OCI-LY7 (cell line): ENCODE measurements around the gene HS1BP3. TPM values are rescaled to one million over a fixed set of nuclear protein-coding genes. Genes with fewer than 3 reads are reported as not detected.

Experiments
- BruUV-seq: library from RNA; stranded (reverse); fragments of 400-500 nt; replicated peaks from 2 replicates; lab custom pipeline; 2021; lab: Mats Ljungman, UMichigan
- CTCF ChIA-PET: fragments of 300-600 bp; sonication (Branson Sonifier 250); formaldehyde crosslinking; loops from one replicate; lab custom pipeline; 2022; ENCODE audit warnings: antibody characterized with exemption; ENCODE audit not compliant: unreplicated experiment; lab: Charles Lee
- POLR2A ChIA-PET: fragments of 300-600 bp; sonication (Branson Sonifier 250); formaldehyde crosslinking; loops from one replicate; lab custom pipeline; 2022; ENCODE audit warnings: antibody characterized with exemption; lab: Charles Lee
- DNase-seq: peaks from one replicate; pipeline ENCODE4 v3.0.0-alpha.2; 2015; ENCODE audit warnings: low spot score
- H2AFZ ChIP-seq: fragments of 200-600 bp; sonication (generic), shearing (Covaris generic); 2 replicates; pipeline ENCODE4 v1.6.1; 2014; ENCODE audit warnings: mild to moderate bottlenecking, antibody characterized with exemption, low read length, moderate library complexity
- H3K27ac ChIP-seq: fragments of 200-600 bp; sonication (generic); 2 replicates; pipeline ENCODE4 v1.5.1; 2014; ENCODE audit warnings: mixed run types, low read depth, mild to moderate bottlenecking, moderate library complexity, low read length, inconsistent platforms; ENCODE audit not compliant: poor library complexity, severe bottlenecking
- H3K36me3 ChIP-seq: fragments of 200-600 bp; sonication (generic); 2 replicates; pipeline ENCODE4 v1.6.1; 2014; ENCODE audit warnings: mild to moderate bottlenecking, antibody characterized with exemption, low read length, moderate library complexity, mixed read lengths; ENCODE audit not compliant: insufficient read depth
- H3K4me1 ChIP-seq: fragments of 200-600 bp; sonication (generic); 2 replicates; pipeline ENCODE4 v1.5.1; 2014; ENCODE audit warnings: mild to moderate bottlenecking, low read length; ENCODE audit not compliant: insufficient read depth, poor library complexity, severe bottlenecking
- H3K4me2 ChIP-seq: fragments of 200-600 bp; sonication (generic); 2 replicates; pipeline ENCODE4 v1.6.1; 2014; ENCODE audit warnings: mild to moderate bottlenecking, low read length
- H3K4me3 ChIP-seq: fragments of 200-600 bp; sonication (generic); 2 replicates; pipeline ENCODE4 v1.5.1; 2014; ENCODE audit warnings: mild to moderate bottlenecking, low read depth, low read length; ENCODE audit not compliant: poor library complexity, severe bottlenecking
- H3K79me2 ChIP-seq: fragments of 200-600 bp; sonication (generic); 2 replicates; pipeline ENCODE4 v1.6.1; 2016; ENCODE audit warnings: low read depth, mild to moderate bottlenecking, low read length, moderate library complexity, mixed read lengths; ENCODE audit not compliant: insufficient read depth
- H3K9me2 ChIP-seq: fragments of 200-600 bp; sonication (generic); 2 replicates; pipeline ENCODE4 v1.6.1; 2016; ENCODE audit warnings: mild to moderate bottlenecking, low read length, mixed read lengths; ENCODE audit not compliant: insufficient read depth
- H3K9me3 ChIP-seq: fragments of 200-600 bp; sonication (generic); 2 replicates; pipeline ENCODE4 v1.6.1; 2014; ENCODE audit warnings: mild to moderate bottlenecking, mixed run types, low read length, mixed read lengths
- H4K20me1 ChIP-seq: fragments of 200-600 bp; sonication (generic); 2 replicates; pipeline ENCODE4 v1.6.1; 2014; ENCODE audit warnings: mild to moderate bottlenecking, antibody characterized with exemption, low read length, moderate library complexity, mixed read lengths; ENCODE audit not compliant: insufficient read depth
- EZH2phosphoT487 ChIP-seq: fragments of 200-600 bp; sonication (generic); IDR thresholded peaks from 2 replicates; pipeline ENCODE4 v1.6.1; 2018; ENCODE audit warnings: low read depth, borderline replicate concordance, mild to moderate bottlenecking, mixed run types, antibody characterized with exemption, low read length, moderate library complexity, mixed read lengths
- intact Hi-C: fragments of 100-400 bp; cut with micrococcal nuclease; formaldehyde crosslinking; loops from one replicate; pipeline ENCODE4 v1.10.0; 2022; ENCODE audit not compliant: unreplicated experiment
- total RNA-seq, 2 experiments: library from RNA; depleted of rRNA in 1 of 2; stranded (reverse); fragments of >200 nt in 1 of 2; shearing (Covaris generic) in 1 of 2; gene quantifications; 2 replicates each; pipeline ENCODE4 v1.2.3, GENCODE V29; 2014 to 2022
- TF ChIP-seq, protein P1 (sequence below): fragments of 200-600 bp; sonication (generic); conservative IDR thresholded peaks from 2 replicates; pipeline ENCODE4 v1.5.1; 2014; ENCODE audit warnings: mild to moderate bottlenecking, antibody characterized with exemption, low read length, moderate library complexity, mixed read lengths

HS1BP3 gene
- total RNA-seq, 2 experiments from 2014 or later: 10.6 to 15.2 TPM

- Histone ChIP-seq H3K36me3 (no peaks in the 10 kb centered on the region), H3K4me3 (no peak overlapping the region), H2AFZ (no peak overlapping the region), H3K9me2 (no peaks in the 10 kb centered on the region), H3K4me2 (no peak overlapping the region), H4K20me1 (no peaks in the 10 kb centered on the region), H3K9me3 (no peaks in the 10 kb centered on the region), H3K27ac (no peak overlapping the region), H3K4me1 (peaks cover 38% of the 10 kb centered on the region), H3K79me2 (no peaks in the 10 kb centered on the region)
- TF ChIP-seq, protein P1, sequence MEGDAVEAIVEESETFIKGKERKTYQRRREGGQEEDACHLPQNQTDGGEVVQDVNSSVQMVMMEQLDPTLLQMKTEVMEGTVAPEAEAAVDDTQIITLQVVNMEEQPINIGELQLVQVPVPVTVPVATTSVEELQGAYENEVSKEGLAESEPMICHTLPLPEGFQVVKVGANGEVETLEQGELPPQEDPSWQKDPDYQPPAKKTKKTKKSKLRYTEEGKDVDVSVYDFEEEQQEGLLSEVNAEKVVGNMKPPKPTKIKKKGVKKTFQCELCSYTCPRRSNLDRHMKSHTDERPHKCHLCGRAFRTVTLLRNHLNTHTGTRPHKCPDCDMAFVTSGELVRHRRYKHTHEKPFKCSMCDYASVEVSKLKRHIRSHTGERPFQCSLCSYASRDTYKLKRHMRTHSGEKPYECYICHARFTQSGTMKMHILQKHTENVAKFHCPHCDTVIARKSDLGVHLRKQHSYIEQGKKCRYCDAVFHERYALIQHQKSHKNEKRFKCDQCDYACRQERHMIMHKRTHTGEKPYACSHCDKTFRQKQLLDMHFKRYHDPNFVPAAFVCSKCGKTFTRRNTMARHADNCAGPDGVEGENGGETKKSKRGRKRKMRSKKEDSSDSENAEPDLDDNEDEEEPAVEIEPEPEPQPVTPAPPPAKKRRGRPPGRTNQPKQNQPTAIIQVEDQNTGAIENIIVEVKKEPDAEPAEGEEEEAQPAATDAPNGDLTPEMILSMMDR: no peak
- TF ChIP-seq EZH2phosphoT487: no peak
- ChIA-PET CTCF (interaction anchor here (1.4 to 3.4 kb wide), 2 partner anchors 13 kb away, joined by 7 to 21 read pairs; no protein-coding TSS in a partner anchor), POLR2A (interaction anchor here (0.7 to 4.6 kb wide), 5 partner anchors 14 to 596 kb away, joined by 3 to 30 read pairs (median 6); partner anchors contain the start of genes HS1BP3 and LDAH)
- no peak for DNase-seq
- BruUV-seq: no TSS peak
- intact Hi-C loops: no loop called here
Observed at GRCh38 chr2:20674309-20674965, 23.5 kb upstream of the HS1BP3 start.

- H4K20me1 ChIP-seq: no peaks in the 10 kb centered on the region
- H3K27ac ChIP-seq: no peak overlapping the region
- no peaks in the 10 kb centered on the region for H3K79me2 ChIP-seq
- TF ChIP-seq EZH2phosphoT487: no peak
- TF ChIP-seq, protein P1: no peak
- peaks cover 38% of the 10 kb centered on the region for H3K4me1 ChIP-seq
- no peak for DNase-seq
- H3K4me2 ChIP-seq: no peak overlapping the region
- CTCF ChIA-PET: interaction anchor here (1.4 kb wide), 1 partner anchor 12 kb away, joined by 7 read pairs; no protein-coding TSS in a partner anchor
- no peaks in the 10 kb centered on the region for H3K9me2 ChIP-seq
- no peak overlapping the region for H3K4me3 ChIP-seq
- intact Hi-C loops: no loop called here
- H3K9me3 ChIP-seq: no peaks in the 10 kb centered on the region
- no peaks in the 10 kb centered on the region for H3K36me3 ChIP-seq
- POLR2A ChIA-PET: interaction anchor here (0.7 to 1.5 kb wide), 3 partner anchors 119 to 597 kb away, joined by 3 to 6 read pairs (median 3); partner anchors contain the start of gene LDAH
- no peak overlapping the region for H2AFZ ChIP-seq
- no TSS peak for BruUV-seq
Observed at GRCh38 chr2:20673686-20674308, 22.9 kb upstream of the HS1BP3 start.
